Upper lobe of left lung (tissue), 4 donors: ENCODE measurements around the gene WASF2.

Experiments
- CTCF ChIP-seq, 6 experiments: fragments of 450-650 bp in 4 of 6; fragments of 200-600 bp in 2 of 6; sonication (generic) in 2 of 6; IDR thresholded peaks; one replicate each; pipeline ENCODE4 v1.5.1; 2016 to 2019; ENCODE audit warnings: antibody characterized with exemption in 6 of 6
- EP300 ChIP-seq, 4 donors: sonication (generic); formaldehyde crosslinking; IDR thresholded peaks; one replicate each; pipeline ENCODE4 v1.5.1; 2017; ENCODE audit warnings: antibody characterized with exemption in 4 of 4, control low read depth in 2 of 4
- POLR2A ChIP-seq, 4 donors: fragments of 450-650 bp; IDR thresholded peaks; one replicate each; pipeline ENCODE4 v1.5.1; 2016 to 2017; ENCODE audit warnings: antibody characterized with exemption in 4 of 4, mild to moderate bottlenecking in 2 of 4

GRCh38 chr1:27397749-27398148, 92.2 kb downstream of the WASF2 start:
- TF ChIP-seq POLR2A (IDR thresholded peaks at IDR 0.05) (no peak), CTCF (IDR thresholded peaks at IDR 0.05) (no peak), EP300 (IDR thresholded peaks at IDR 0.05) (no peak)
